ENCODE measurements around the gene METAP2.

METAP2 gene

GRCh38 chr12:95511977-95512376, 38.0 kb downstream of the METAP2 start:
- DNase-seq: no peak

- no peak for DNase-seq
Measured at GRCh38 chr12:95513599-95513998, 39.6 kb downstream of the METAP2 start.

GRCh38 chr12:95515197-95515596, 41.2 kb downstream of the METAP2 start:
- no peak for DNase-seq

GRCh38 chr12:95516757-95517156, 42.8 kb downstream of the METAP2 start:
- DNase-seq: no peak

DNA sequence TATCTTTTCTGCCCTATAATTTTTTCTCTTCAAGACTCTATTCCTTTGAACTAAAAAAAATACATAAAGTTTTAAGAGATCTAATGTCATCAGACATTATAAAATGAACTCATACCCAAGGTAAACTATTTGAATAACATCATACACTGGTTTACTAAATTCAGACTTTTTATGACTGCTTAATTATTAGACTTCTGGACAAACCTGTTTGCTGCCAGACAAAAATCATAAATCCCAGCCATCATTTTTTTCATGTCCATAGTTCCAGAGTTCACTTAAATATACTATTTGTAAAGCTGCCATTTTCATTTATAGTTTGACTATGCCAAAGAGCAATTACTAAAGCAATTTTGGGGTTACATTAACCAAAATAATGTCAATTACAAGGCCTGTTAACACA, 43.3 kb downstream of the METAP2 start:
- no peak for DNase-seq

GRCh38 chr12:95518944-95519343, 45.0 kb downstream of the METAP2 start:
- DNase-seq: no peak

DNA sequence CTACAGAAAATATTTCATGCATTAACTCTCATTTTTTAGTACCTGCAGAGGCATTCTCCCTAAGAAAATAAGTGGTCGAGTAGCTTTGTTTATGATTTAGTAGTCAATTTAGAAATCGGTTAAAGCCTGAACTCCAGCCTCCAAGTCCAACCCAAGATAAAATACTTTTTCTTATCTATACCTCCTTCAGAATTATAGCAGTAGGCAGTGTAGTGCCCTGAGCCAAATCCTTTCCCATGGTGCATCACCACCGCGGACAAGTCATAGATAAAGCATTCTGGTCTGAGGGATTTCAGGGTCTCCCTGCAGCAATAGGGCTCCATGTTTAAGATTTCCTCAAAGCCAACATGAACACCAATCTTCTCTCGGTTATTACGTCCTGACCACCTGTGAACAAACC, 46.9 kb downstream of the METAP2 start:
- DNase-seq: no peak

DNA sequence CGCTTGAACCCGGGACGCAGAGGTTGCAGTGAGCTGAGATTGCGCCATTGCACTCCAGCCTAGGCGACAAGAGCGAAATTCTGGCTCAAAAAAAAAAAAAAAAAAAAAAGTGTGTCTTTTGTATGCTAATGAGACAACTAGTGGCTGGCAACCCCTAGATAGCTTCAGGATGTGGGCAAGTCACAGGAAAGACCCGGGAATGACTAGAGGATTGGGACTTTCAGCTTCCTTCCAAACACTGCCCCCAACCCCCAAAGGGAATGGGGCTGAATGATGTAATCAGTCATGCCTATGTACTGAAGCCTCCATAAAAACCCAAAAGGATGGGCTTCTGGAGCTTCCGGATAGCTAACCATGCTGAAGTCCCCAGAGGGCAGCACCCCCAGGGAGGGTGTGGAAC, 48.7 kb downstream of the METAP2 start:
- DNase-seq: no peak

DNA sequence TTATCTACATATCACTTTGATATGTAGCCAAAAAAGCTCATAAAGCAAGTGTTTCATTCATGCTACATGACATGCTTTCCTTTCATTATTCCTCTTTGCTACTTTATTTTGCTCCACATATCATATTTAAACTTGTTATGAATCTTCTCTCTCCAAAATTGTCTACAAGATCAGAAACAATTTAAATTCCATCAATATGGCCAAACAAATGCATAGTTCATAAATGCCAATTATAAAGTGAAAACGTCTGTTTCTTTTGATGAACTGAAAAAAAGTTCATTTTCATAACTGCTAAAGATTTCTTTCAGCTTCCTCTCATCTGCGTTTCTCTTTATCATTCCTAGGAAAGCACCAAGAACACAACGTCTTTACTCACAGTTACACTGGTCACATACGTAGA, 54.5 kb downstream of the METAP2 start:
- DNase-seq: no peak

DNA sequence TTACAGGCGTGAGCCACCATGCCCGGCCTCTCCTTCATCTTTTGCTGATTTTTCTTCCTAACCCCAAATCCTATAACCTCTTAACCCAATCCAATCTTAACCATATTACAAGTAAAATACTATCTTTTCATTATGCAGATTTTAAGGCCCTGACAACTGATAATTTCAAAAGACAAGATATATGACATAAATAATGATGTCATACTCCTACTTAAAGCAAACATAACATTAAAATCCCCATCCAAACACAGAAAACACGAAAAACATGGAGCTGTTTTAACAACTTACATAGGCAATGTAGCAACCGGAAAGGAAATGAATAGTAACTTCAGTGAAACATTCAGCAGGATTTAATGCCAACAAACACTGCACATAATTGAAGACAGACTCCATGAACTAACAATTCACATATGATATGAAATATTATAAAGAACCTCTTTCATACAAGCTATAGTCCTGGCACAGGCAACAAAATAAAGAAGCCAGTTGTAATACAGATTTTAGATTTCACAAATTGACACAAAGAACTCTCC, 55.8 kb downstream of the METAP2 start:
- no peak for DNase-seq

DNA sequence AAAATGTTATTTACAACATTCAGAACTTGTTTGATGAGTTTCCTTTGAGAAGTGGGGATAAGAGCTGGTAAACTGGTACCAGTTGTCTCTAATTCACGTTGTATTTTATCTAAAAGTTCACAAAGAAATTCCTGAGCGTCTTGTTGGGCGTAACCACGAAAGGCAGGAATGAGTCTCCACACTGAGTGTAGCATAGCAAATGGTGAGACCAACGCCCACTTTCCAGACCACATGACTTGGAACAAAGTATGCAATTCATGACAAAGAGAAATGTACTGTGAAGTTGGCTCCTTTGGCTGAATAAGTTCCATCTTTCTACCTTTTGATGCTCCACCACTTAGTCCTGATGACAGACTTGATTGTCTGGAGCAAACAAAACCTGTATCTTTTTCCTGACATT, 58.9 kb downstream of the METAP2 start:
- DNase-seq: no peak

DNA sequence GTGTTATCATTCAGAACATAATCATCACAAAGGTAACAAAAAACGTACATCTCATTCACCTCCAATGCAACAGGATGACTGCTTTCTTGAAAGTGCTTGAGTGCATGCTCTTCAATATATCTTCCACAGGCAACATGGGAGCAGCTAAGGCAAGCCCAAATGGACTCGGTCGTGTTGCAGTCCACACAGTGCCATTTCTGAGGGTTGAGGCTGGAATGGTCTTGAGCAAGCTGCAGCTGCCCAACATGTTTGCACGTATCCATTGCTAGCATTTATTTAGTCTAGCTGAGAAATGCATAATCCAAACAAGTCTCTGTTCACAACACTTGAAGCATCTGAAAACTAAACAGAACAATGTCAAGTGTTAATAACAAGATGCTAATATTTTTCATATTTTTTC, 60.0 kb downstream of the METAP2 start:
- no peak for DNase-seq

DNA sequence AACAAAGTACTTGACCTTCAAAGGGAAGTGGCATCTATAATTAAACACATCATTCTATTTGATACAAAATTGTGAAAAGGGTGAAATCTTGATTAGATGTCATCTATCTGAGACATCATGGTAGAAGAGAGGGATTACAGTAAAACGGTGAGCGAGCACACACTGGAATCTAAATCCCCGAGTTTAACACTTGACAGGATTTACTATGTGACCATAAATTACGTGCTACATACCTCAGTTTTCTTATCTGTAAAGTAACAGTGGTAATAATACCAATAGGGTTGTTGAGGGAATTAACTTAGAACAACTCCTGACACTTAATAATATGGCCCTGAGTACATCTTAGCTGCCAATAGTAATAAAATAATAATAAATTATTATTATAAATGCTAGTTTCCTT, 64.1 kb downstream of the METAP2 start:
- no peak for DNase-seq

- no peak for DNase-seq
Measured at GRCh38 chr12:95538656-95539055, 64.7 kb downstream of the METAP2 start.

DNA sequence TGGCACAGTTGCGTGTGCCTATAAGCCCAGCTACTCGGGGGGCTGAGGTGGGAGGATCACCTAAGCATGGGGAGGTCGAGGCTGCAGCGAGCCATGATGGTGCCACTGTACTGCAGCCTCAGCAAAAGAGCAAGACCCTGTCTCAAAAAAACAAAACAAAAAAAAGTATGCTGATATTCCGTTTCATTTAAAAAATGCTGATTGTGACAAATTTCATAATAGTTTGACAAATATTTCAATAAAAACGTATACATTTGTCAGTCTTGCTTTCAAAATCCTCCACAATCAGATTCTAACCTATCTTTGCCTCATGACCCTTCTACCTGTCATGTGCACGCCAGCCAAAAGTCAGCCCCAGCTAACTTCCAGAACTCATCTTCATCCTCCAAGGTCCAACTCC, 67.5 kb downstream of the METAP2 start:
- no peak for DNase-seq

DNA sequence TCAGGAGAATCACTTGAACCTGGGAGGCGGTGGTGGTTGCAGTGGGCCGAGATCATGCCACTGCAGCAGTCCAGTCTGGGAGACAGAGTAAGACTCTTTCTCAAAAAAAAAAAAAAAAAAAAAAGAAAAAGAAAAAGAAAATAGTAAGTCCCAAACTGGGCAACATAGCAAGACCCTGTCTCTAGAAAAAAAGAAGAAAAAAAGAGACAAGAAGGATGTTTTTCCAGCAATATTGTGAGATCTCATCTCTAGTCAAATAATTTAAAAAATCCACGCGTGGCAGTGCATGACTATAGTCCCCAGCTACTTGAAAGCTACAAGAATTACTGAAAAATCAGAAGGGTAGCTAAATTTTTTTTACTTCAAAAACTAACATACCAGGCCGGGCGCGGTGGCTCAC, 69.4 kb downstream of the METAP2 start:
- DNase-seq: no peak

DNA sequence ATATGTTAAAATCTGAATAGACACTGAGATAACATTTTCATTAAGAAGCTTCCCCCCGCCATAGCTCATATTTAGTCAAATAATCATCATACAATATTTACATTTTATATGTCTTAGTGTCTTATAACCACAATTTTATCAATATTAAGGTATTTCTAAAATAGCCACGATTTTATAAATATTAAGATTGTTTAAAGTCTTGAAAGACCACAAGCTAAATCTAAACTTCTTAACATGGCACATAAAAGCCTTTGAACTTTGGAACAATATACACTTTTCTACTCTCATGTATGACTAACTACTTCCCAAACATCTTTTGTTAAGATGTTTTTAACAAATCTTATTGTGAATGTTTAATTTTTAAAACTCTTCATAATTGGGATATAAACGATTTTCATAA, 70.8 kb downstream of the METAP2 start:
- DNase-seq: no peak

- no peak for DNase-seq
Measured at GRCh38 chr12:95545303-95545702, 71.4 kb downstream of the METAP2 start.

GRCh38 chr12:95545731-95546490, 72.0 kb downstream of the METAP2 start:
- no peak for DNase-seq

DNA sequence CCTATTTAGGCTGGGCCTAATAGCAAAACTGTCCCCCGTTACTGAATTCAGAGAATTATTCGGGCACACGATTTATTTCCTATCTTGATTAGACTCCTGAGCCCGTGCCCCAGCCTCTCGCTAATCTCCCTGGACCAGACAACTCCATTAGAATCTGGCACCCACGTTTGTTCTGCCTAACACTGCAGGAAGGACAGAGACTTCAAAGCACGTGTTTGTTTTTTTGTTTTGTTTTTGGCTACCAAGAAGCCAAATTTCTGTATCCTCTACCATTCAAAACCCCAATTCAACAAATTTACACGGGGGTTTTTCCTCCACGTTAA, 72.5 kb downstream of the METAP2 start:
- no peak for DNase-seq

- DNase-seq: peak in 1 of 51 donors; percentile 7
Measured at GRCh38 chr12:95547522-95548055, 73.6 kb downstream of the METAP2 start.

- DNase-seq: peak in 10 of 51 donors; percentile 4 to 44 (median 16)
Measured at GRCh38 chr12:95548056-95548538, 74.1 kb downstream of the METAP2 start.

Data from hypothalamus (tissue), 51 donors.